Activated naive CD8-positive, alpha-beta T cell treated with anti-CD3 and anti-CD28 coated beads, Interleukin-2, amount 50 U/mL, for 16 hours (primary cell): ENCODE measurements around the gene GPC4.
"Not testable (repeated sequence)": the region's sequence is repeated elsewhere in the genome, so short reads cannot be mapped to it uniquely, and the experiment has no call there.

Source experiments
- DNase-seq: peaks from one replicate; pipeline ENCODE4 v3.0.0-alpha.2; 2020; ENCODE audit warnings: low read depth, low spot score

The GPC4 gene

GRCh38 chrX:133366735-133367134 lies 48.6 kb downstream of the GPC4 start:
- DNase-seq, result no peak

- DNase-seq, result no peak
Measured at GRCh38 chrX:133365871-133366611, 49.2 kb downstream of the GPC4 start.

- no peak for DNase-seq
Measured at GRCh38 chrX:133364865-133365264, 50.4 kb downstream of the GPC4 start.

- no peak for DNase-seq
Measured at GRCh38 chrX:133364196-133364595, 51.1 kb downstream of the GPC4 start.

- no peak for DNase-seq
Measured at GRCh38 chrX:133362538-133362937, 52.8 kb downstream of the GPC4 start.

GRCh38 chrX:133359466-133359865 lies 55.8 kb downstream of the GPC4 start:
- DNase-seq, result no peak

- DNase-seq, result no peak
Measured at GRCh38 chrX:133353233-133353632, 62.1 kb downstream of the GPC4 start.

GRCh38 chrX:133350751-133351150 lies 64.5 kb downstream of the GPC4 start:
- DNase-seq, result no peak

- no peak for DNase-seq
Measured at GRCh38 chrX:133346026-133346425, 69.3 kb downstream of the GPC4 start.

GRCh38 chrX:133339566-133339965 lies 75.7 kb downstream of the GPC4 start:
- DNase-seq, result no peak

GRCh38 chrX:133337250-133337649 lies 78.0 kb downstream of the GPC4 start:
- DNase-seq, result no peak

- no peak for DNase-seq
Measured at GRCh38 chrX:133335027-133335426, 80.3 kb downstream of the GPC4 start.

GRCh38 chrX:133333154-133333750 lies 82.0 kb downstream of the GPC4 start:
- DNase-seq, result no peak

- no peak for DNase-seq
Measured at GRCh38 chrX:133332737-133333136, 82.6 kb downstream of the GPC4 start.

- DNase-seq, result no peak
Measured at GRCh38 chrX:133330956-133331355, 84.3 kb downstream of the GPC4 start.

- no peak for DNase-seq
Measured at GRCh38 chrX:133325422-133325821, 89.9 kb downstream of the GPC4 start.

- no peak for DNase-seq
Measured at GRCh38 chrX:133323431-133323830, 91.9 kb downstream of the GPC4 start.

- DNase-seq, result not testable (repeated sequence)
Measured at GRCh38 chrX:133322269-133322668, 93.0 kb downstream of the GPC4 start.

GRCh38 chrX:133321451-133321850 lies 93.8 kb downstream of the GPC4 start:
- no peak for DNase-seq

- DNase-seq, result no peak
Measured at GRCh38 chrX:133314281-133314680, 101.0 kb downstream of the GPC4 start.

GRCh38 chrX:133308499-133308897 lies 106.8 kb downstream of the GPC4 start:
- no peak for DNase-seq

- no peak for DNase-seq
Measured at GRCh38 chrX:133307637-133308498, 107.4 kb downstream of the GPC4 start.

- DNase-seq, result no peak
Measured at GRCh38 chrX:133307094-133307493, 108.2 kb downstream of the GPC4 start.
